ACC112 (cell line): ENCODE results near the gene KCNIP1.

Experiments
- H2AFZ ChIP-seq: fragments of 200-600 bp; sonication (generic); one replicate; pipeline ENCODE4 v1.6.0; 2017; ENCODE audit warnings: antibody characterized with exemption, low read length; ENCODE audit not compliant: unreplicated experiment
- H3K27ac ChIP-seq: fragments of 200-600 bp; sonication (generic); 2 replicates; pipeline ENCODE4 v1.5.1; 2014; ENCODE audit warnings: low read depth, mild to moderate bottlenecking, antibody characterized with exemption, low read length, moderate library complexity
- H3K27me3 ChIP-seq: fragments of 200-600 bp; sonication (generic); 2 replicates; pipeline ENCODE4 v1.6.1; 2014; ENCODE audit warnings: mild to moderate bottlenecking, antibody characterized with exemption, low read length, moderate library complexity, mixed read lengths; ENCODE audit not compliant: insufficient read depth
- H3K36me3 ChIP-seq: fragments of 200-600 bp; sonication (generic); 2 replicates; pipeline ENCODE4 v1.6.1; 2016; ENCODE audit warnings: mild to moderate bottlenecking, antibody characterized with exemption, low read length, moderate library complexity, mixed read lengths; ENCODE audit not compliant: insufficient read depth
- H3K4me1 ChIP-seq: fragments of 200-600 bp; sonication (generic); one replicate; pipeline ENCODE4 v1.6.1; 2016; ENCODE audit warnings: low read length, mixed read lengths; ENCODE audit not compliant: insufficient read depth, unreplicated experiment, control insufficient read depth
- H3K4me3 ChIP-seq: fragments of 200-600 bp; sonication (generic); 2 replicates; pipeline ENCODE4 v1.5.1; 2014; ENCODE audit warnings: mild to moderate bottlenecking, low read depth, low read length
- H3K79me2 ChIP-seq: fragments of 200-600 bp; sonication (generic); one replicate; pipeline ENCODE4 v1.6.0; 2016; ENCODE audit warnings: low read length; ENCODE audit not compliant: control insufficient read depth, unreplicated experiment, insufficient read depth

Gene KCNIP1

DNA sequence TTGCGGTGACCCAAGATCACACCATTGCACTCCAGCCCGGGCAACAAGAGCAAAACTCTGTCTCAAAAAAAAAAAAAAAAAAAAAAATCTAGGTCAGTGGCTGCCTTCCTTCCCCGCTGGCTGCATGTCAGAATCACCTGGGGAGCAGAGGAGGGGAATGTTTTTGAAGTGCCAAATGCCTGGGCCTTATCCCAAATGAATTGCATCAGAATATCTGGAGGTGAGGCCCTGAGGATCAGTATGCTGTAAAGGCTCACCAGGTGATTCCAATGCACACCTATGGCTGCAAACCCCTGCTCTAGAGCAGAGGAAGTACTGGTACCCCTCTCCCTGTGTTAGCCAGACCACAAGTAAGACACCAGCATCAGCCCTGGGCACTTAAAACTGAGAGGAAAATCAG is 235.0 kb downstream of the KCNIP1 start:
- Histone ChIP-seq H3K79me2 (no peaks in the 10 kb centered on the region), H3K27me3 (peaks cover 73% of the 10 kb centered on the region; the same call in 1 of the 2 replicates), H3K4me3 (no peak overlapping the region), H3K36me3 (no peaks in the 10 kb centered on the region), H3K27ac (no peak overlapping the region), H2AFZ (no peak overlapping the region), H3K4me1 (no peaks in the 10 kb centered on the region)

GRCh38 chr5:170739446-170739845 is 235.6 kb downstream of the KCNIP1 start:
- Histone ChIP-seq H3K27me3 (peaks cover 69% of the 10 kb centered on the region; the same call in 1 of the 2 replicates), H3K36me3 (no peaks in the 10 kb centered on the region), H3K4me1 (no peaks in the 10 kb centered on the region), H2AFZ (no peak overlapping the region), H3K27ac (no peak overlapping the region), H3K4me3 (no peak overlapping the region), H3K79me2 (no peaks in the 10 kb centered on the region)

DNA sequence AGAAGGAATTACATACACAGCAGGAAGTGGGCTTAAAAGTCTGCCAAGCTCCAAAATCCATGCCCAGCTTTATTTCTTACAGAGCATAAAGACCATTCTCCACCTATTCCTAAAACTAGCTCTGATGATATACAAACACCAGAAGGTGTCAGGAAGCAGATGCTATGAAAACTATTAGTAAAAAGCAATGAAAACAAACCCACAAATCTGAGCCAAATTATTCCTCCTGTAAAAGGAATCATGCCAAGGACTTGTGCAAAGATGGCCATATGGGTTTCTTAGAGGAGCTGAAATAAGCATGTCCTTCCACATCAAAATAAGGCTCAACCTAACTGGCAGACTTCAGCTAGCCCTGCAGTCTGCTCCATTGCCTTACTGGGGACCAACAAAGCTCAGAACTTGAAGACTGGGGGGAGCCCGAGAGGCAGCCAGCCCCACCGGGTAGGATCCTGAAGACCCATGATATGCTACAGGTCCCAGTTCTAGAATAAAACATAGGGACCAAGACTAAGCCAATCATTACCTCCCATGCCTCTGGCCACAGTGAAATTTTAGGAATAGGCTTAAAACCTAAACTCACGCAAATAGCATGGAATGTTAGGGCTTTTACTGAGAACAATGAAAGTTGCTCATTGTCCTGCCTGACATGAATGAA is 236.9 kb downstream of the KCNIP1 start:
- Histone ChIP-seq H3K36me3 (no peaks in the 10 kb centered on the region), H3K4me3 (no peak overlapping the region), H3K4me1 (no peaks in the 10 kb centered on the region), H3K27ac (no peak overlapping the region), H2AFZ (no peak overlapping the region), H3K79me2 (no peaks in the 10 kb centered on the region), H3K27me3 (peaks cover 59% of the 10 kb centered on the region; the same call in 1 of the 2 replicates)

DNA sequence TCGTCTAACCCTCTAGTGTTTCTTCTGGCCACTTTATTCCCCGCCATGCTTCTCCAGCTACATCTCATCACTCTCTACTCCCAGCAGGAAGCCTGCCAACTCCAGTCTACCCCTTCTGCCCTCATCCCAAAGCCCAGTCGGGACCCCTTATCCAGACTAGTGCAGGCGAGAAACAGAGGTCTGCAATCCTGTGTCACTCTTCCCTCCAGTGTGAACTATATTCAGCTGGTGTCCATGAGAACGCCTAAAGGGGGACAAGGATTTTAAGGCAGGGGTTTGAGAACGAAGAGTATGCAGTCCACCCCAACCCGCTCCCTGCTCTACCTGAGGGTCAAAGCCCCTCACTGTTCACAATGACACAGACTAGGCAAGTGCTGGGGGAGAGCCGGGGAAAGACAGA is 238.0 kb downstream of the KCNIP1 start:
- no peak overlapping the region for H3K27ac ChIP-seq
- H3K36me3 ChIP-seq: no peaks in the 10 kb centered on the region
- H2AFZ ChIP-seq: no peak overlapping the region
- no peak overlapping the region for H3K4me3 ChIP-seq
- H3K27me3 ChIP-seq: peaks cover 49% of the 10 kb centered on the region; the same call in 1 of the 2 replicates
- H3K4me1 ChIP-seq: no peaks in the 10 kb centered on the region
- no peaks in the 10 kb centered on the region for H3K79me2 ChIP-seq

GRCh38 chr5:170743876-170744212 is 240.0 kb downstream of the KCNIP1 start:
- H2AFZ ChIP-seq: no peak overlapping the region
- H3K79me2 ChIP-seq: no peaks in the 10 kb centered on the region
- H3K27me3 ChIP-seq: peaks cover 35% of the 10 kb centered on the region; the same call in 1 of the 2 replicates
- H3K4me1 ChIP-seq: no peaks in the 10 kb centered on the region
- H3K4me3 ChIP-seq: no peak overlapping the region
- no peak overlapping the region for H3K27ac ChIP-seq
- no peaks in the 10 kb centered on the region for H3K36me3 ChIP-seq

DNA sequence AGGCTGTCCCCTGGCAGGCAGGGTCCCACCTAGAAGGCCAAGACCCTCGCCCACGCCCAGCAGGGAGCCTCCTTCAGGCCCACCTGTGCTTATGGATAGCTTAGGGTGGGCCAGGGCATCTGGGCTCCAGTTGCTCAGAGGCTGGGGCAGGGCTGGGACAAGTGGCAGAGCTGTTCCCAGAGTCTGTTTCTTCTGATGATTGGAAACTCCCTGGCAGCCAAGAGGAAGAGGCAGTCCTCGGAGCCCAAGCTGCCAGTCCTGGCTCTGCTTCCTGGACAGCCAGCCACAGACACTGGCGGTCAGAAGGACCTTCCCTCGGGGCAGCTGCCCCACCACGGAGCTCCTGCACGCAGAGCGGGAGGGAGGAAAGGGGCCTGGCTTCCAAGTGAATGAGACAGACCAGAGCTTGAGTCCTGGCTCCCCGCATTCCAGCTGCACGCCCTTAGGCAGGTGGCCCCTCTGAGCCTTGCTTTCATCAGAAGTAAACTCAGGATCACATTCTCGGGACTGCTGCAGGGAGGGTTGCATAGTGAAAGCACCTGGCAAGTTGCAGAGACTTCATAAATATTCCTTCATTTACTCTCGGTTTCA is 241.8 kb downstream of the KCNIP1 start:
- H3K79me2 ChIP-seq: no peaks in the 10 kb centered on the region
- H2AFZ ChIP-seq: no peak overlapping the region
- H3K4me1 ChIP-seq: no peaks in the 10 kb centered on the region
- H3K4me3 ChIP-seq: no peak overlapping the region
- no peak overlapping the region for H3K27ac ChIP-seq
- peaks cover 33% of the 10 kb centered on the region for H3K27me3 ChIP-seq
- H3K36me3 ChIP-seq: no peaks in the 10 kb centered on the region

DNA sequence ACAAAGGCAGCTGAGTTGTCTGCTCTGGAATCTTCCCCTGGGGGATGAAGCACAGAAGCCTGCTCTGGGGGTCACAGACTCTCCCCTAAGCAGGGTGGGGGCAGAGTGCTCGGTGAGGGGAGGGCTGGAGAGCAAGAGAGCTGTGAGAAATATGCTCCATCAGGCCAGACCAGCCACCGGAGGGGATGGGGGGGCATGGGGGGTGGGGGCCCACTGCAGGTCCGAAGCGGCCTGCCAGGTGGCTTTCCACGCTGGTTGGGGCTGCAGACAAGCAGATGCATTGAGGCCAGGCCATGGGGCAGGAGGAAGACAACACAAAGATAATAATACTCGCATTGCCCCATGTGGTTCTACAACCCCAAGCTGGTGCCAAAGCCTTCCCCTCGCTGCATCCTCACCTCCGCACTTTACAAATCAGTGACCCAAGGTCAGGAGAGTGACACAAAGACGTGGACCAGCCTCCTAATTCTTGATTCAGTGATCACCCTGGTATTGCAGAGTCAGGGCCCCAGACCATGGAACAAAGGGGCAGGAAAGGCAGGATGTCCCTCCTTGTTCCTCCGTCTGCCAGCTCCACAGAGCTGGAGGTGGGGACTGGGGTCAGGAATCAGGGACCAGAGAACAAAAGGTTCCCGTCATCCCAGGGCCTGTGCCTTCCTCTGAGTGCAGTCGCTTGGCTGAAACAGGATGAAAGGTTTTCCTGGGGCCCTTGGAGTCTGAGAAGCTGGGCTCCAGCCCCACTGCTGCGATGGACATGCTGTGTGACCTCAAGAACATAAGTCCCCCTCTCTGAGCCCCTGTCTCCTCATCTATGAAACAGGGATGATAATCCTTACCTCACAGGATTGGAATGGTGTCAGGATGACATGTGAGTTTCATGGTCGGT is 242.5 kb downstream of the KCNIP1 start:
- Histone ChIP-seq H3K27me3 (peaks cover 36% of the 10 kb centered on the region), H3K4me3 (no peak overlapping the region), H3K79me2 (no peaks in the 10 kb centered on the region), H3K36me3 (no peaks in the 10 kb centered on the region), H3K27ac (no peak overlapping the region), H2AFZ (no peak overlapping the region), H3K4me1 (no peaks in the 10 kb centered on the region)

DNA sequence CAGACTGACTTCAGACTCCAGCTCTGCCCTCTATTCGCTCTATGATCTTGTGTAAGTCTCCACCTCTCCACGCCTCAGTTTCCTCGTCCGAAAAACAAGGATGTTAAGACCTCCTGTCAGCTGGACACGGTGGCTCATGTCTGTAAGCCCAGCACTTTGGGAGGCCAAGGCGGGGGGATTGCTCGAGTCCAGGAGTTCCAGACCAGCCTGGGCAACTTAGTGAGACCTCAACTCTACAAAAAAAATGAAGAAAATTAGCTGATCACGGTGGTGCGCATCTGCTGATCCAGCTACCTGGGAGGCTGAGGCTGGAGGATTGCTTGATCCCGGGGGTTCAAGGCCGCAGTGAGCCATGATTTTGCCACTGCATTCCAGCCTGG is 243.1 kb downstream of the KCNIP1 start:
- no peaks in the 10 kb centered on the region for H3K79me2 ChIP-seq
- H2AFZ ChIP-seq: no peak overlapping the region
- H3K36me3 ChIP-seq: no peaks in the 10 kb centered on the region
- peaks cover 35% of the 10 kb centered on the region for H3K27me3 ChIP-seq
- no peak overlapping the region for H3K4me3 ChIP-seq
- H3K27ac ChIP-seq: no peak overlapping the region
- no peaks in the 10 kb centered on the region for H3K4me1 ChIP-seq

GRCh38 chr5:170747357-170747756 is 243.5 kb downstream of the KCNIP1 start:
- Histone ChIP-seq H3K27ac (no peak overlapping the region), H3K27me3 (peaks cover 33% of the 10 kb centered on the region), H3K36me3 (no peaks in the 10 kb centered on the region), H2AFZ (no peak overlapping the region), H3K79me2 (no peaks in the 10 kb centered on the region), H3K4me1 (no peaks in the 10 kb centered on the region), H3K4me3 (no peak overlapping the region)

- H3K36me3 ChIP-seq: no peaks in the 10 kb centered on the region
- no peaks in the 10 kb centered on the region for H3K79me2 ChIP-seq
- no peak overlapping the region for H2AFZ ChIP-seq
- no peak overlapping the region for H3K27ac ChIP-seq
- H3K4me1 ChIP-seq: no peaks in the 10 kb centered on the region
- H3K27me3 ChIP-seq: peaks cover 37% of the 10 kb centered on the region
- no peak overlapping the region for H3K4me3 ChIP-seq
Measured at GRCh38 chr5:170747851-170748250, 244.0 kb downstream of the KCNIP1 start.
